HL-60 (cell line): ENCODE measurements around the gene SYNPO.

Source experiments
- DNase-seq, 2 experiments: peaks; one replicate each; pipeline ENCODE4 v3.0.0-alpha.2; 2010 to 2020; ENCODE audit warnings: low read depth in 1 of 2, low spot score in 1 of 2
- H3K27ac ChIP-seq: fragments of 250-450 bp; sonication (Bioruptor Pico); replicated peaks from 2 replicates; pipeline ENCODE4 v1.5.1; 2020; ENCODE audit warnings: mild to moderate bottlenecking, moderate library complexity
- H3K27me3 ChIP-seq: fragments of 250-450 bp; sonication (Bioruptor Pico); 2 replicates; pipeline ENCODE4 v1.5.1; 2021; ENCODE audit warnings: mild to moderate bottlenecking, moderate library complexity; ENCODE audit not compliant: insufficient read depth, poor library complexity, severe bottlenecking
- H3K4me3 ChIP-seq: replicated peaks from 2 replicates; pipeline ENCODE4 v1.5.1; 2011; ENCODE audit warnings: mild to moderate bottlenecking, control low read depth, low read length; ENCODE audit not compliant: insufficient read depth
- CTCF ChIP-seq: IDR thresholded peaks from one replicate; pipeline ENCODE4 v1.5.1; 2011; ENCODE audit warnings: low read length, control low read depth, inconsistent platforms; ENCODE audit not compliant: insufficient read depth
- GABPA ChIP-seq: IDR thresholded peaks from 2 replicates; pipeline ENCODE4 v1.6.1; 2012; ENCODE audit warnings: low read depth
- POLR2AphosphoS5 ChIP-seq: IDR thresholded peaks from 2 replicates; pipeline ENCODE4 v1.6.1; 2012; ENCODE audit warnings: low read depth
- REST ChIP-seq: IDR thresholded peaks from 2 replicates; pipeline ENCODE4 v1.6.1; 2012; ENCODE audit warnings: low read depth; ENCODE audit not compliant: insufficient replicate concordance
- SPI1 ChIP-seq: IDR thresholded peaks from 2 replicates; pipeline ENCODE4 v1.6.1; 2012; ENCODE audit warnings: low read depth, mild to moderate bottlenecking, borderline replicate concordance

Gene SYNPO

GRCh38 chr5:150619359-150620230 is 20.9 kb upstream of the SYNPO start:
- no peak overlapping the region for H3K27ac ChIP-seq

GRCh38 chr5:150621301-150621700 is 19.2 kb upstream of the SYNPO start:
- DNase-seq, result no peak
- peaks cover 18% of the 10 kb centered on the region for H3K27me3 ChIP-seq
- no peak for TF ChIP-seq REST
- TF ChIP-seq SPI1, result no peak
- TF ChIP-seq GABPA, result no peak
- no peak for TF ChIP-seq CTCF
- TF ChIP-seq POLR2AphosphoS5, result no peak
- H3K4me3 ChIP-seq, result no peak overlapping the region
- H3K27ac ChIP-seq, result no peak overlapping the region

More at GRCh38 chr5:150619359-150620230, 20.9 kb upstream of the SYNPO start:
- DNase-seq, result no peak
- Histone ChIP-seq H3K4me3 (no peak overlapping the region), H3K27me3 (peaks cover 9% of the 10 kb centered on the region)
- TF ChIP-seq SPI1 (no peak), REST (no peak), POLR2AphosphoS5 (no peak), CTCF (no peak), GABPA (no peak)

GRCh38 chr5:150622157-150622556 is 18.3 kb upstream of the SYNPO start:
- Histone ChIP-seq H3K27ac (no peak overlapping the region), H3K27me3 (peaks cover 15% of the 10 kb centered on the region), H3K4me3 (no peak overlapping the region)
- no peak for DNase-seq
- TF ChIP-seq REST (no peak), CTCF (no peak), GABPA (no peak), POLR2AphosphoS5 (no peak), SPI1 (no peak)
